Ascending aorta (tissue), 2 donors: ENCODE data around the gene CLIP2. TPM values are rescaled to one million over a fixed set of nuclear protein-coding genes. Genes with fewer than 3 reads are reported as not detected.
"Not testable (repeated sequence)": the region's sequence is repeated elsewhere in the genome, so short reads cannot be mapped to it uniquely, and the experiment has no call there.

Experiments used
- DNase-seq, 2 donors: peaks; one replicate each; pipeline ENCODE4 v3.0.0-alpha.2; 2019; ENCODE audit warnings: low spot score in 2 of 2
- H3K27ac ChIP-seq, 2 donors: fragments of 200-600 bp; sonication (generic); one replicate each; pipeline ENCODE4 v1.5.1; 2016 to 2017; ENCODE audit warnings: mild to moderate bottlenecking in 1 of 2
- H3K27me3 ChIP-seq: fragments of 200-600 bp; sonication (generic); one replicate; pipeline ENCODE4 v1.5.1; 2017
- H3K36me3 ChIP-seq, 2 donors: fragments of 200-600 bp; sonication (generic); one replicate each; pipeline ENCODE4 v1.5.1; 2016
- H3K4me1 ChIP-seq, 2 donors: fragments of 200-600 bp; sonication (generic); one replicate each; pipeline ENCODE4 v1.5.1; 2016 to 2017; ENCODE audit warnings: mild to moderate bottlenecking in 1 of 2
- H3K4me3 ChIP-seq, 2 donors: fragments of 200-600 bp; sonication (generic); one replicate each; pipeline ENCODE4 v1.5.1; 2016 to 2017; ENCODE audit warnings: mild to moderate bottlenecking in 1 of 2
- H3K9me3 ChIP-seq, 2 donors: fragments of 200-600 bp; sonication (generic); one replicate each; pipeline ENCODE4 v1.5.1; 2016
- intact Hi-C: fragments of 100-400 bp; cut with DNase I; formaldehyde crosslinking; loops from one replicate; pipeline ENCODE4 v1.15.1; 2023
- total RNA-seq: library from RNA; depleted of rRNA; stranded (reverse); fragments of >200 nt; gene quantifications from one replicate; pipeline ENCODE4 v1.1.0, GENCODE V29; 2016
- TF ChIP-seq, protein P1 (sequence below), 3 experiments: fragments of 200-600 bp in 2 of 3; fragments of 450-650 bp in 1 of 3; sonication (generic) in 2 of 3; IDR thresholded peaks; one replicate each; pipeline ENCODE4 v1.5.1; 2016 to 2019; ENCODE audit warnings: antibody characterized with exemption in 3 of 3, mild to moderate bottlenecking in 1 of 3, moderate library complexity in 1 of 3

CLIP2 gene
- total RNA-seq, 1 donor from 2014 or later = 50.2 TPM

DNA sequence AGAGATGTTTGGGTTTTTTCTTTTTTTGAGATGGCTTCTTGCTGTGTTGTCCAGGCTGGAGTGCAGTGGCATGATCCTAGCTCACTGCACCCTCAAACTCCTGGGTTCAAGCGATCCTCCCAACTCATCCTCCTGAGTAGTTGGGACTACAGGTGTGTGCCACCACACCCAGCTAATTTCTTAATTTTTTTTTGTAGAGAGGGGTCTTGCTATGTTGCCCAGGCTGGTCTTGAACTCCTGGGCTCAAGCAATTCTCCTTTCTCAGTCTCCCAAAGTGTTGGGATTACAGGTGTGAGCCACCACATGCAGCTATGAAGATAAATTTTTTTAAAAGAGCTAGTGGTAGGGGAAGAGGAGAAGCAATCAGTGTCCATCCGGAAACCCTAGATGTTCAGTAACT is 56.8 kb downstream of the CLIP2 start:
- Histone ChIP-seq H3K27ac (no peak overlapping the region), H3K27me3 (no peaks in the 10 kb centered on the region), H3K4me3 (no peak overlapping the region), H3K9me3 (no peaks in the 10 kb centered on the region), H3K36me3 (peaks cover 13 to 27% of the 10 kb centered on the region in 2 donors), H3K4me1 (no peaks in the 10 kb centered on the region)
- no peak for DNase-seq
- TF ChIP-seq, protein P1, sequence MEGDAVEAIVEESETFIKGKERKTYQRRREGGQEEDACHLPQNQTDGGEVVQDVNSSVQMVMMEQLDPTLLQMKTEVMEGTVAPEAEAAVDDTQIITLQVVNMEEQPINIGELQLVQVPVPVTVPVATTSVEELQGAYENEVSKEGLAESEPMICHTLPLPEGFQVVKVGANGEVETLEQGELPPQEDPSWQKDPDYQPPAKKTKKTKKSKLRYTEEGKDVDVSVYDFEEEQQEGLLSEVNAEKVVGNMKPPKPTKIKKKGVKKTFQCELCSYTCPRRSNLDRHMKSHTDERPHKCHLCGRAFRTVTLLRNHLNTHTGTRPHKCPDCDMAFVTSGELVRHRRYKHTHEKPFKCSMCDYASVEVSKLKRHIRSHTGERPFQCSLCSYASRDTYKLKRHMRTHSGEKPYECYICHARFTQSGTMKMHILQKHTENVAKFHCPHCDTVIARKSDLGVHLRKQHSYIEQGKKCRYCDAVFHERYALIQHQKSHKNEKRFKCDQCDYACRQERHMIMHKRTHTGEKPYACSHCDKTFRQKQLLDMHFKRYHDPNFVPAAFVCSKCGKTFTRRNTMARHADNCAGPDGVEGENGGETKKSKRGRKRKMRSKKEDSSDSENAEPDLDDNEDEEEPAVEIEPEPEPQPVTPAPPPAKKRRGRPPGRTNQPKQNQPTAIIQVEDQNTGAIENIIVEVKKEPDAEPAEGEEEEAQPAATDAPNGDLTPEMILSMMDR (IDR thresholded peaks at IDR 0.05) = no peak
- intact Hi-C loops = no loop called here

DNA sequence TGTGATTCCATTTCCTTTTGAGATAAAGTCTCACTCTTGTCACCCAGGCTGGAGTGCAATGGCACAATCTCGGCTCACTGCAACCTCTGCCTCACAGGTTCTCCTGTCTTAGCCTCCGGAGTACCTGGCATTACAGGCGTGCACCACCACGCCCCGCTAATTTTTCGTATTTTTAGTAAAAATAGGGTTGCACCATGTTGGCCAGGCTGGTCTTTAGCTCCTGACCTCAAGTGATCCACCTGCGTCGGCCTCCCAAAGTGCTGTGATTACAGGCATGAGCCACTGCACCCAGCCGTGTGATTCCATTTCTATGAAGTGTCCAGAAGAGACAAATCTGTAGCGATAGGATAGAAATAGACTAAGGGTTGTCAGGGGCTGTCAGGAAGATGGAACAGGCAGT is 60.4 kb downstream of the CLIP2 start:
- Histone ChIP-seq H3K27me3 (no peaks in the 10 kb centered on the region), H3K9me3 (no peaks in the 10 kb centered on the region), H3K4me1 (peaks cover 0 to under 1% of the 10 kb centered on the region in 2 donors), H3K36me3 (peaks cover 5 to 29% of the 10 kb centered on the region in 2 donors), H3K4me3 (no peak overlapping the region), H3K27ac (no peak overlapping the region)
- no peak for DNase-seq
- TF ChIP-seq, protein P1 (IDR thresholded peaks at IDR 0.05) = no peak
- intact Hi-C loops = no loop called here

DNA sequence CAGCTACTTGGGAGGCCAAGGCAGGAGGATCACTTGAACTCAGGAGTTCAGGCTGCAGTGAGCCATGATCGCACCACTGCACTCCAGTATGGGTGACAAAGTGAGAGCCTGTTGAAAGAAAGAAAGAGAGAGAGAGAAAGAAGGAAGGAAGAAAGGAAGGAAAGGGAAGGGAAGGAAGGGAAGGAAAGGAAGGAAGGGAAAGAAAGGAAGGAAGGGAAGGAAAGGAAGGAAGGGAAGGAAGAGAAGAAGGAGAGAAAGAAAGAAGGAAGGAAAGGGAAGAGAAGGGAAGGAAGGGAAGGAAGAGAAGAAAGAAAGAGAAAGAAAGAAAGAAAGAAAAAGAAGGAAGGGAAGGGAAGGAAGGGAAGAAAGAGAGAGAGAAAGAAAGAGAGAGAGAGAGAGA is 61.5 kb downstream of the CLIP2 start:
- H3K36me3 ChIP-seq = peaks cover 5 to 29% of the 10 kb centered on the region in 2 donors
- no peak overlapping the region for H3K27ac ChIP-seq
- intact Hi-C loops = no loop called here
- DNase-seq = no peak
- TF ChIP-seq, protein P1 (IDR thresholded peaks at IDR 0.05) = no peak
- peaks cover 0 to 2% of the 10 kb centered on the region in 2 donors for H3K4me1 ChIP-seq
- H3K27me3 ChIP-seq = no peaks in the 10 kb centered on the region
- no peak overlapping the region for H3K4me3 ChIP-seq
- peaks cover 0 to under 1% of the 10 kb centered on the region in 2 donors for H3K9me3 ChIP-seq

DNA sequence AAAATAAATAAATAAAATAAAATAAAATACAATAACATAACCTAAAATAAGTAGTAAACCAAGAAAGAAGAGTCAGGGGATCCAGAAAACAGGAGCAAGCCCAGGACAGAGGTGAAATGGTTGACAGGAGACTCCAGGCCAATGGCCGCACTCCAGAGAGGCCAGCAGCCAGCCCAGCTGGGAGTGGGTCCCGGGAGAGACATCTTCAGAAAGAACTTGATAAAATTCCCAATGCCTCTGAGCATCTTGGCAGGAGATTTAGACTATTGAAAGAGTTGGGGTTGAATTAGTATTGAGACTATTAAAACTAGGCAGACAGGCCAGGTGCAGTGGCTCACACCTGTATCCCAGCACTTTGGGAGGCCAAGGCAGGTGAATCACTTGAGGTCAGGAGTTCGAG is 62.6 kb downstream of the CLIP2 start:
- H3K4me3 ChIP-seq = no peak overlapping the region
- peaks cover 0 to 2% of the 10 kb centered on the region in 2 donors for H3K4me1 ChIP-seq
- H3K9me3 ChIP-seq = peaks cover 6 to 9% of the 10 kb centered on the region in 2 donors
- intact Hi-C loops = no loop called here
- TF ChIP-seq, protein P1 (IDR thresholded peaks at IDR 0.05) = no peak
- H3K27ac ChIP-seq = no peak overlapping the region
- peaks cover 13 to 38% of the 10 kb centered on the region in 2 donors for H3K36me3 ChIP-seq
- no peaks in the 10 kb centered on the region for H3K27me3 ChIP-seq
- no peak for DNase-seq

DNA sequence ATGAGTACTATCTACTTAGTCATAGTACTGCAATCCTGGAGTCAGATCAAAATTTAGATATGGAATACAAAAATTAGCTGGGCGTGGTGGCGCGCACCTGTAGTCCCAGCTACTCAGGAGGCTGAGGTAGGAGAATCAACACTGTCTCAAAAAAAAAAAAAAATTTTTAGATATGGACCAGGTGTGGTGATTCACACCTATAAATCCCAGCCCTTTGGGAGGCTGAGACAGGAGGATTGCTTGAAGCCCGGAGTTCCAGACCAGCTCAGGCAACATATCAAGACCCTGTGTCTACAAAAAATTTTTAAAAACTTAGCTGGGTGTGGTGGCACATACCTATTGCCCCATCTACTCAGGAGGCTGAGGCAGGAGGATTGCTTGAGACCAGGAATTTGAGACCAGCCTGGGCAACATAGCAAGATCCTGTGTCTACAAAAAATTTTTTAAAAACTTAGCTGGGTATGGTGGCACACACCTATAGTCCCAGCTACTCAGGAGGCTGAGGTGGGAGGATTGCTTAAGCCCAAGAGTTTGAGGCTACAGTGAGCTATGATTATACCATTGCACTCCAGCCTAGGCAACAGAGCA is 63.4 kb downstream of the CLIP2 start:
- peaks cover 21 to 39% of the 10 kb centered on the region in 2 donors for H3K36me3 ChIP-seq
- H3K27me3 ChIP-seq, DNase-seq, H3K27ac ChIP-seq, intact Hi-C loops, H3K4me1 ChIP-seq, H3K9me3 ChIP-seq, H3K4me3 ChIP-seq: not testable (repeated sequence)

DNA sequence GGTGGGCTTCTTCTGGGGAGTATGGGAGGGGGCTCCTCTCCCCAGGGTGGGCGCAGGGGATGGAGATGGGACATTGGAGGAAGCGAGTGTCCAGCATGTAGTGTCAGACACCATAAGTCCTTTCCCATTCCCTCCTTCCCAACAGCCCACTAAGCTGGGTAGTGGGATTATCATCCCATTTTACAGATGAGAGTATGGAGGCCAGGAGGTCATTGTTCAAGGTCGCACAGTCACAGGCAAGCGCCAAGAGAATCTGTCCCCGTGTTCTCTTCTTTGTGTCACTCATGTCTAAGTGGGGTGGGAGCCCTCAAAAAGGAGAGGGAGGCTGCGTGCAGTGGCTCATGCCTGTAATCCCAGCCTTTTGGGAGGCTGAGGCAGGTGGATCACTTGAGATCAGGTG is 64.8 kb downstream of the CLIP2 start:
- DNase-seq = no peak
- intact Hi-C loops = no loop called here
- peaks cover 23 to 44% of the 10 kb centered on the region in 2 donors for H3K36me3 ChIP-seq
- TF ChIP-seq, protein P1 (IDR thresholded peaks at IDR 0.05) = no peak
- H3K4me3 ChIP-seq = no peak overlapping the region
- H3K9me3 ChIP-seq = peaks cover 6 to 9% of the 10 kb centered on the region in 2 donors
- no peak overlapping the region for H3K27ac ChIP-seq
- H3K27me3 ChIP-seq = no peaks in the 10 kb centered on the region
- H3K4me1 ChIP-seq = peaks cover 0 to 2% of the 10 kb centered on the region in 2 donors
